Adrenal gland (tissue), 12 donors: Measurements from ENCODE around the gene ATP13A5. TPM values are rescaled to one million over a fixed set of nuclear protein-coding genes. Genes with fewer than 3 reads are reported as not detected.

Source experiments
- DNase-seq, 7 donors: peaks; one replicate each; pipeline ENCODE4 v3.0.0-alpha.2; 2019 to 2020
- H3K27ac ChIP-seq, 5 donors: fragments of 200-600 bp; sonication (generic) in 4 of 5; 1 replicate in 3 of 5; 2 replicates in 2 of 5; pipeline versions ENCODE4 v1.5.1 to v1.8.0; 2016 to 2020; ENCODE audit warnings: mild to moderate bottlenecking in 1 of 5
- H3K27me3 ChIP-seq: fragments of 200-600 bp; 2 replicates; pipeline ENCODE4 v1.8.0; 2021
- H3K36me3 ChIP-seq, 2 donors: fragments of 200-600 bp; replicated peaks in 1 of 2; 1 replicate in 1 of 2; 2 replicates in 1 of 2; pipeline versions ENCODE4 v1.5.1 to v1.8.0; 2018 to 2022
- H3K4me1 ChIP-seq, 2 donors: fragments of 200-600 bp; replicated peaks in 1 of 2; 1 replicate in 1 of 2; 2 replicates in 1 of 2; pipeline versions ENCODE4 v1.5.1 to v1.8.0; 2018 to 2021
- H3K4me3 ChIP-seq, 4 donors: fragments of 200-600 bp; sonication (generic) in 3 of 4; one replicate each; pipeline ENCODE4 v1.5.1; 2016 to 2018
- H3K9me3 ChIP-seq, 3 donors: fragments of 200-600 bp; sonication (generic) in 1 of 3; replicated peaks in 1 of 3; 1 replicate in 2 of 3; 2 replicates in 1 of 3; pipeline versions ENCODE4 v1.5.1 to v1.8.0; 2016 to 2021
- CTCF ChIP-seq, 6 experiments: fragments of 450-650 bp in 4 of 6; fragments of 200-600 bp in 2 of 6; sonication (generic) in 1 of 6; IDR thresholded peaks; 1 replicate in 5 of 6; 2 replicates in 1 of 6; pipeline versions ENCODE4 v1.5.1 to v1.8.0; 2016 to 2021; ENCODE audit warnings: antibody characterized with exemption in 6 of 6, mild to moderate bottlenecking in 2 of 6, moderate library complexity in 1 of 6
- POLR2A ChIP-seq, 2 donors: fragments of 450-650 bp; IDR thresholded peaks; one replicate each; pipeline ENCODE4 v1.6.1; 2017; ENCODE audit warnings: antibody characterized with exemption in 2 of 2, mild to moderate bottlenecking in 2 of 2, moderate library complexity in 1 of 2
- WGBS, 4 donors: extraction: QIAGEN DNeasy Blood & Tissue Kit in 2 of 4; methylation state at CpG; one replicate each; pipeline versions ENCODE4 v1.1.5 to v1.1.7; 2013 to 2017; 5-methylcytosine and 5-hydroxymethylcytosine counted together
- intact Hi-C, 2 donors: fragments of 100-400 bp; cut with DNase I; formaldehyde crosslinking; loops; one replicate each; pipeline versions ENCODE4 v1.14.1 to v1.15.0; 2022 to 2023
- polyA plus RNA-seq, 3 donors: library from polyadenylated mRNA; stranded (reverse); fragments of 200-250 nt in 2 of 3; fragments of 350-450 nt in 1 of 3; fragmentation: Illumina TruSeq in 1 of 3; extraction: RNeasy Lipid Tissue Mini Kit (QIAGEN cat#74804) in 1 of 3; gene quantifications; one replicate each; pipeline ENCODE4 v1.2.3, GENCODE V29; 2013 to 2014
- total RNA-seq, 9 donors: library from RNA; depleted of rRNA in 4 of 9; stranded (reverse); fragments of >200 nt in 4 of 9; fragments of 120-200 nt in 1 of 9; fragmentation: NEBNext Ultra II Directional in 1 of 9; extraction: Animal tissue kit (Norgen Biotek cat#: 25700) in 1 of 9; gene quantifications; one replicate each; pipeline versions ENCODE4 v1.1.0 to v1.2.4, GENCODE V29; 2013 to 2023
- donor health status: healthy with polysubstance abuse.
- donor health status: Bipolar disorder and iron deficiency.
- donor health status: DM: yes; HTN: yes; CAD: no.
- donor health status: DM: no; HTN: no; CAD: no.
- donor health status: DM: no; HTN: no; CAD: no.
- donor health status: DM: yes; HTN: yes; CAD: no.

The ATP13A5 gene
- total and polyA plus RNA-seq, 12 donors: 1.1 TPM; not detected in 11

DNA sequence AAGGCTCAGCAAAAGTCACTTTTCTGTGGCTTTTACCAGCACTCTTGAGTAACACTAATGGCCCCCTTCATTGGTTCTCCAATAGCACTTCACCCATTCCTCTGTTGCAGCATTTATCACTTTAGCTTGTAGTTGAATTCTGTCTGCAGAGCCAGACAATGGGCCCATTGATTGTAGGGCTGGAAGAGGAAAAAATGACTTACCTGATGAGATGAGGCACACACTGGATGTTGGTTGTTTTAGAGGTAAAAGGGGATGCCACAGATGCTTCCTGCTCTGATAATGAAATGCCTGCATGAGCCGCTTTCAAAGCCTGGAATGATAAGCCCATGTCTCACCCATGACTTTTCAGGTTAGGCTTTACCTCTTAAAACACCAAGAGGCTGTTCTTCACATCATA lies 73.2 kb downstream of the ATP13A5 start:
- 96 to 100% (median 100%) methylated on average over 1 of the region's 1 CpG for WGBS, 4 donors
- no peaks in the 10 kb centered on the region for H3K27me3 ChIP-seq
- H3K27ac ChIP-seq: no peak overlapping the region
- no peak overlapping the region for H3K4me3 ChIP-seq
- intact Hi-C loops: no loop called here
- no peaks in the 10 kb centered on the region for H3K9me3 ChIP-seq
- no peak for DNase-seq
- no peaks in the 10 kb centered on the region for H3K4me1 ChIP-seq
- no peak for TF ChIP-seq POLR2A (IDR thresholded peaks at IDR 0.05)
- no peak for TF ChIP-seq CTCF (IDR thresholded peaks at IDR 0.05)
- H3K36me3 ChIP-seq: no peaks in the 10 kb centered on the region

- 83 to 100% (median 93%) methylated on average over 1 of the region's 1 CpG for WGBS, 4 donors
- Histone ChIP-seq H3K36me3 (no peaks in the 10 kb centered on the region), H3K9me3 (no peaks in the 10 kb centered on the region), H3K4me3 (no peak overlapping the region), H3K27me3 (no peaks in the 10 kb centered on the region), H3K27ac (no peak overlapping the region), H3K4me1 (no peaks in the 10 kb centered on the region)
- intact Hi-C loops: no loop called here
- DNase-seq: no peak
- TF ChIP-seq CTCF (IDR thresholded peaks at IDR 0.05) (no peak), POLR2A (IDR thresholded peaks at IDR 0.05) (no peak)
Measured at GRCh38 chr3:193301433-193301832, 77.1 kb downstream of the ATP13A5 start.

- no peak overlapping the region for H3K27ac ChIP-seq
- intact Hi-C loops: no loop called here
- no peak overlapping the region for H3K4me3 ChIP-seq
- TF ChIP-seq CTCF (IDR thresholded peaks at IDR 0.05) (no peak), POLR2A (IDR thresholded peaks at IDR 0.05) (no peak)
- DNase-seq: no peak
- 83 to 92% (median 89%) methylated on average over 5 of the region's 5 CpGs for WGBS, 4 donors
- H3K36me3 ChIP-seq: no peaks in the 10 kb centered on the region
- H3K9me3 ChIP-seq: no peaks in the 10 kb centered on the region
- no peaks in the 10 kb centered on the region for H3K27me3 ChIP-seq
- no peaks in the 10 kb centered on the region for H3K4me1 ChIP-seq
Measured at GRCh38 chr3:193297421-193297820, 81.1 kb downstream of the ATP13A5 start.

- TF ChIP-seq POLR2A (IDR thresholded peaks at IDR 0.05) (no peak), CTCF (IDR thresholded peaks at IDR 0.05) (no peak)
- Histone ChIP-seq H3K4me3 (no peak overlapping the region), H3K27me3 (no peaks in the 10 kb centered on the region), H3K36me3 (no peaks in the 10 kb centered on the region), H3K9me3 (no peaks in the 10 kb centered on the region), H3K4me1 (no peaks in the 10 kb centered on the region), H3K27ac (no peak overlapping the region)
- 84 to 94% (median 86%) methylated on average over 2 of the region's 2 CpGs for WGBS, 4 donors
- intact Hi-C loops: no loop called here
- DNase-seq: no peak
Measured at GRCh38 chr3:193295985-193296384, 82.6 kb downstream of the ATP13A5 start.
